K562 (cell line): ENCODE results near the gene TRAF3IP3. TPM values are rescaled to one million over a fixed set of nuclear protein-coding genes. Genes with fewer than 3 reads are reported as not detected.

Experiments used
- ATF4 ChIP-seq: fragments of 450-650 bp; formaldehyde crosslinking; IDR thresholded peaks from 2 replicates; pipeline ENCODE4 v1.4.0; 2022; ENCODE audit warnings: mild to moderate bottlenecking, moderate library complexity
- BRCA1 ChIP-seq, 2 experiments: fragments of 450-650 bp in 1 of 2; sonication (generic) in 1 of 2; formaldehyde crosslinking in 1 of 2; IDR thresholded peaks; 2 replicates each; pipeline versions ENCODE4 v1.5.0 to v1.6.1; 2017 to 2020; ENCODE audit warnings: mild to moderate bottlenecking in 1 of 2, missing genetic modification reagents in 1 of 2
- JUND ChIP-seq, 2 experiments: IDR thresholded peaks; 2 replicates in 1 of 2; 3 replicates in 1 of 2; pipeline ENCODE4 v1.6.1; 2011; ENCODE audit warnings: borderline replicate concordance in 2 of 2, low read depth in 2 of 2, low read length in 2 of 2, improper control_type of control experiment in 1 of 2, missing biosample characterization in 1 of 2, missing genetic modification characterization in 1 of 2, missing genetic modification reagents in 1 of 2
- MTA1 ChIP-seq: fragments of 450-650 bp; IDR thresholded peaks from 2 replicates; pipeline ENCODE4 v1.6.1; 2017; ENCODE audit warnings: borderline replicate concordance
- NR1H2 ChIP-seq: sonication (generic); formaldehyde crosslinking; IDR thresholded peaks from 2 replicates; pipeline ENCODE4 v1.4.0; 2020; ENCODE audit warnings: mild to moderate bottlenecking, missing genetic modification reagents
- PHB ChIP-seq: fragments of 250-450 bp; sonication (Bioruptor Pico); IDR thresholded peaks from 2 replicates; pipeline ENCODE4 v1.5.0; 2021
- PHF21A ChIP-seq: fragments of 450-650 bp; IDR thresholded peaks from 2 replicates; pipeline ENCODE4 v1.6.1; 2017; ENCODE audit warnings: low read depth, borderline replicate concordance
- RAD21 ChIP-seq, 2 experiments: fragments of 250-450 bp in 1 of 2; fragments of 450-650 bp in 1 of 2; sonication (Bioruptor Pico) in 1 of 2; formaldehyde crosslinking in 1 of 2; IDR thresholded peaks in 1 of 2; conservative IDR thresholded peaks in 1 of 2; 2 replicates each; pipeline versions ENCODE4 v1.4.0 to v1.8.0; 2020 to 2022; ENCODE audit warnings: mild to moderate bottlenecking in 2 of 2, moderate library complexity in 1 of 2
- SAFB ChIP-seq: fragments of 200-400 bp; formaldehyde crosslinking; IDR thresholded peaks from 2 replicates; pipeline ENCODE4 v1.6.1; 2017; ENCODE audit warnings: low read depth, low read length, borderline replicate concordance
- STAT5B ChIP-seq: fragments of 250-450 bp; sonication (Bioruptor Pico); IDR thresholded peaks from 2 replicates; pipeline ENCODE4 v1.8.0; 2021; ENCODE audit warnings: mild to moderate bottlenecking, inconsistent platforms
- ZBTB40 ChIP-seq, 2 experiments: fragments of 450-650 bp in 1 of 2; sonication (generic) in 1 of 2; formaldehyde crosslinking in 1 of 2; IDR thresholded peaks; 2 replicates each; pipeline versions ENCODE4 v1.7.1 to v1.9.0; 2016 to 2022; ENCODE audit warnings: inconsistent platforms in 1 of 2, mild to moderate bottlenecking in 1 of 2, missing genetic modification reagents in 1 of 2
- ZNF282 ChIP-seq: sonication (generic); formaldehyde crosslinking; IDR thresholded peaks from 2 replicates; pipeline ENCODE4 v1.8.1; 2023; ENCODE audit warnings: missing genetic modification reagents
- ZNF324 ChIP-seq: fragments of 250-450 bp; sonication (Bioruptor Pico); IDR thresholded peaks from 2 replicates; pipeline ENCODE4 v1.4.0; 2020; ENCODE audit warnings: mild to moderate bottlenecking
- ZNF398 ChIP-seq: fragments of 250-450 bp; sonication (Bioruptor Pico); IDR thresholded peaks from 2 replicates; pipeline ENCODE4 v1.8.0; 2021; ENCODE audit warnings: moderate library complexity, mild to moderate bottlenecking, inconsistent platforms
- polyA plus RNA-seq, 8 experiments: library from polyadenylated mRNA; depleted of rRNA in 4 of 8; stranded (reverse) in 5 of 8; unstranded in 3 of 8; fragments of >200 nt; fragmentation: Nextera tagmentation in 2 of 8; fragmentation: Illumina TruSeq in 1 of 8; extraction: Ambion mirVana in 2 of 8; extraction: Trizol in 1 of 8; gene quantifications; 2 replicates each; pipeline versions ENCODE4 v1.2.1 to v1.2.3, GENCODE V29; 2011 to 2014; ENCODE audit warnings: inconsistent platforms in 1 of 8, missing spikeins in 1 of 8
- total RNA-seq, 7 experiments: library from RNA; depleted of rRNA in 6 of 7; stranded (reverse); fragments of >200 nt in 6 of 7; fragmentation: Illumina TruSeq in 2 of 7; extraction: Trizol in 2 of 7; gene quantifications; 2 replicates each; pipeline versions ENCODE4 v1.2.1 to v1.2.3, GENCODE V29; 2011 to 2021; ENCODE audit warnings: low replicate concordance in 1 of 7

TRAF3IP3 gene
- total and polyA plus RNA-seq, 9 of the 15 experiments (the other 6 are each of a cell fraction or from before 2014, with no cell fraction given), result 0.06 to 1.1 (median 0.31) TPM

GRCh38 chr1:209805875-209806760 is 50.3 kb downstream of the TRAF3IP3 start, which contains the start of gene IRF6 (continued):
- TF ChIP-seq MTA1 (no peak), ZBTB40 (IDR thresholded peaks at IDR 0.05) (peak; percentile 59; the same call in 1 of the 2 replicates), ZBTB40 (CRISPR knock-in tag; IDR thresholded peaks at IDR 0.05) (no peak), STAT5B (no peak), PHB (CRISPR knock-in tag) (no peak), NR1H2 (no peak), SAFB (no peak), ZNF324 (CRISPR knock-in tag) (no peak), ZNF282 (CRISPR knock-in tag) (no peak), PHF21A (peak; percentile 77; the same call in 1 of the 2 replicates), ZNF398 (CRISPR knock-in tag) (no peak), ATF4 (CRISPR knock-in tag) (peak; percentile 51; the same call in 1 of the 2 replicates), BRCA1 (IDR thresholded peaks at IDR 0.05) (no peak), BRCA1 (CRISPR knock-in tag; IDR thresholded peaks at IDR 0.05) (no peak), RAD21 (CRISPR knock-in tag; conservative IDR thresholded peaks at IDR 0.05 in 1 of 2, IDR thresholded peaks at IDR 0.05 in 1 of 2) (no peak), JUND (IDR thresholded peaks at IDR 0.05; ENCODE audit: borderline replicate concordance, low read depth, low read length) (no peak), JUND (tag; IDR thresholded peaks at IDR 0.05; ENCODE audit: borderline replicate concordance, low read depth, low read length) (peak; percentile 22; the same call in 1 of the 3 replicates)
